Progenitor cell of endocrine pancreas (in vitro differentiated cells): Measurements from ENCODE around the gene OR52E6. TPM values are rescaled to one million over a fixed set of nuclear protein-coding genes. Genes with fewer than 3 reads are reported as not detected.

Experiments used
- DNase-seq: peaks from one replicate; pipeline ENCODE4 v3.0.0; 2021; ENCODE audit warnings: low spot score; ENCODE audit not compliant: unreplicated experiment
- H3K27ac Mint-ChIP-seq: 2 replicates; pipeline ENCODE4 v1.8.0; 2021; ENCODE audit warnings: mild to moderate bottlenecking, moderate library complexity, mixed read lengths
- H3K27me3 Mint-ChIP-seq: 2 replicates; pipeline ENCODE4 v1.8.0; 2021; ENCODE audit warnings: mixed read lengths
- H3K36me3 Mint-ChIP-seq: 2 replicates; pipeline ENCODE4 v1.8.0; 2022; ENCODE audit warnings: mixed read lengths; ENCODE audit not compliant: insufficient read depth
- H3K4me1 Mint-ChIP-seq: 2 replicates; pipeline ENCODE4 v1.8.0; 2021; ENCODE audit warnings: low read depth, mixed read lengths
- H3K4me3 Mint-ChIP-seq: 2 replicates; pipeline ENCODE4 v1.8.0; 2021; ENCODE audit warnings: low read depth, mild to moderate bottlenecking, moderate library complexity, mixed read lengths
- H3K9me3 Mint-ChIP-seq: 2 replicates; pipeline ENCODE4 v1.8.0; 2021; ENCODE audit warnings: low read depth, mixed read lengths
- total RNA-seq: library from RNA; stranded (reverse); gene quantifications from 2 replicates; pipeline ENCODE4 v1.2.1, GENCODE V29; 2021
- TF ChIP-seq, protein P1 (sequence below): fragments of 200-600 bp; sonication (generic); IDR thresholded peaks from one replicate; pipeline ENCODE4 v1.5.0; 2021; ENCODE audit warnings: antibody characterized with exemption, mild to moderate bottlenecking; ENCODE audit not compliant: unreplicated experiment

The OR52E6 gene
- total RNA-seq, 1 donor from 2014 or later, result not detected

DNA sequence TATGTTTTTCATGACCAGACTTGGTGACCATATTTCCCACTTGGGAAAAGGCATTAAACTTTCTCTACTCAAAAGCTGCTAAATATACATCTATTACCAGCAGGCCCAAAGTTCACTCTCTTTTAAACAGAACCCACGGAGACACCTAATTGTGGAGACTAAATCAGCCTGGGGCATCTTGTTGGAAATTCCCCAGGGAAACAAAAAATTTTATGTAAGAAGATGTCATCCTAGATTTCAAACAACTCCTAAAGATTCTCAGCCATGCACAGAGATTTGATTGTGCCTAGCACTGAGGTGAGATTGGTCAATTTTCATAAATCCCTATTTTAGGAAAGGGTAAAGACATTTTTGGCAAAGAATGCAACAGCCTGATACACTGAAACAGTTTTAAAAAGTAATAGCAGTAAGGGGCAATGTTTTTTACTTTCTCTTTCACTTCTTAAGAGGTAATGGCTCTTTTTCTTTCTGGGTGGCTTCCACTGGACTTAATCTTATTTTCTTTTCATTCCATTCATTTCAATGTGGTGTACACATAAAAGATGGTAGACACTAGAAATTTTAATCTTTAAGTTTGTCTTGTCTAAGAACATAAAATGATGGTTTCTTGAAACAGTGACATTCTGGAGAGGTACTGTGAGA lies 23.3 kb downstream of the OR52E6 start:
- Mint-ChIP-seq H3K27me3 (no peaks in the 10 kb centered on the region), H3K4me3 (no peak overlapping the region), H3K36me3 (no peaks in the 10 kb centered on the region), H3K27ac (no peak overlapping the region), H3K4me1 (no peaks in the 10 kb centered on the region), H3K9me3 (no peaks in the 10 kb centered on the region)
- TF ChIP-seq, protein P1, sequence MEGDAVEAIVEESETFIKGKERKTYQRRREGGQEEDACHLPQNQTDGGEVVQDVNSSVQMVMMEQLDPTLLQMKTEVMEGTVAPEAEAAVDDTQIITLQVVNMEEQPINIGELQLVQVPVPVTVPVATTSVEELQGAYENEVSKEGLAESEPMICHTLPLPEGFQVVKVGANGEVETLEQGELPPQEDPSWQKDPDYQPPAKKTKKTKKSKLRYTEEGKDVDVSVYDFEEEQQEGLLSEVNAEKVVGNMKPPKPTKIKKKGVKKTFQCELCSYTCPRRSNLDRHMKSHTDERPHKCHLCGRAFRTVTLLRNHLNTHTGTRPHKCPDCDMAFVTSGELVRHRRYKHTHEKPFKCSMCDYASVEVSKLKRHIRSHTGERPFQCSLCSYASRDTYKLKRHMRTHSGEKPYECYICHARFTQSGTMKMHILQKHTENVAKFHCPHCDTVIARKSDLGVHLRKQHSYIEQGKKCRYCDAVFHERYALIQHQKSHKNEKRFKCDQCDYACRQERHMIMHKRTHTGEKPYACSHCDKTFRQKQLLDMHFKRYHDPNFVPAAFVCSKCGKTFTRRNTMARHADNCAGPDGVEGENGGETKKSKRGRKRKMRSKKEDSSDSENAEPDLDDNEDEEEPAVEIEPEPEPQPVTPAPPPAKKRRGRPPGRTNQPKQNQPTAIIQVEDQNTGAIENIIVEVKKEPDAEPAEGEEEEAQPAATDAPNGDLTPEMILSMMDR, result no peak
- DNase-seq, result no peak

DNA sequence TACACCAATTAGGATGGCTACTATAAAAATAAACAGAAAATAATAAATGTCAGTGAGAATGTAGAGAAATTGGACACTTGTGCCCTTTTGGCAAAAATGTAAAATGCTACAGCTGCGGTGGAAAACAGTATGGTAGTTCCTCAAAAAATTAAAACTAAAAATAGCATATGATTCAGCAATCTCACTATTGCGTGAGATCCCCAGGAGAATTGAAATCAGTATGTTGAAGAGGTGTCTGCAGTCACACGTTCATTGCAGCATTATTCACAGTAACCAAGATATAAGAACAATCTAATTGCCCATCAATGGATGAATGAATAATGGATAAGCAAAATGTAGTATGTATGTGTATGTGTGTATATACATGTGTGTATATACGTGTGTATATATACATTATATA lies 26.2 kb downstream of the OR52E6 start:
- Mint-ChIP-seq H3K4me1 (no peaks in the 10 kb centered on the region), H3K36me3 (no peaks in the 10 kb centered on the region), H3K27me3 (no peaks in the 10 kb centered on the region), H3K9me3 (no peaks in the 10 kb centered on the region), H3K4me3 (no peak overlapping the region), H3K27ac (no peak overlapping the region)
- DNase-seq, result no peak
- TF ChIP-seq, protein P1, result no peak

DNA sequence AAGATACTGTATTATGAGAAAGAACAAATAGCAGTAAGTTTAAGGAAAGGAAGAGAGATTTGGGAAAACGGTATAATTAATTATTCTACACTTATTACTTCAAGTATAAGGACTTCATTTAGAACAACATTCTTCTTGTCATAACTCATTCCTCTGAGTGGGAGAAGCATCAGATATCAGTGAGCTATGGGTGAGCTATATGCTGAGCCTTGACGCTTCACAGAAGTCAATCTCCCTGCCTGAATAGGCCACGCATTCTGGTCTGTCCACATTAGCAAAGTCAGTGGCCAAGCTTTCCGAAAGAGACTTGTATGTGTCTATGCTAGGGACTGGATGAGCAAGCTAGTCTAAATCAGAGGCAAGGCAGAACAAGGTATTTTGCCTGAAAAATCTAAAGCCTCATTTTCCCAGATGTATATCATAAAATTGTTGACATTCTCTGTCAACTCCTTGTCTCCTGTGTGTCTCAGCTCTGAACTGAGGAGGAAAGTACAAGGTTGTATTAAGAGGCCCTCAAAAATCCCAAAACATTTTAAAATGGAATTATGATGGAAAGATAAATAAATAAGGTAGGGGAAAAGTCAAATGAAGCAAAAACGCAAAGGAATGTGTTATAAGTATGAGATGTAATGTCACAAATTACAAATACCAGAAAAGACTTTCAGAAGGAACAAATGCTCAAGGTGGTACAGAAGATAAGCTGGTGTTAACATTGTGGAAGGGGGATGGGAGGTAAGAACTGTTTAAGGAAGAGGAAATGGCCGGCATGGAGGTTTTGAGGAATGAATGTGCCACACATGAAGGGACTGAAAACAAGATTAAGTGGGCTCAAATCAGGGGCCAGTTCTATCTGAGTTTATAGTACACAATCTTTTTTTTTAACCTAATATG lies 31.5 kb downstream of the OR52E6 start:
- H3K36me3 Mint-ChIP-seq, result no peaks in the 10 kb centered on the region
- peaks cover 8% of the 10 kb centered on the region for H3K27me3 Mint-ChIP-seq
- H3K4me1 Mint-ChIP-seq, result peaks cover 6% of the 10 kb centered on the region
- no peak overlapping the region for H3K4me3 Mint-ChIP-seq
- no peak for DNase-seq
- no peaks in the 10 kb centered on the region for H3K9me3 Mint-ChIP-seq
- TF ChIP-seq, protein P1, result no peak
- no peak overlapping the region for H3K27ac Mint-ChIP-seq

DNA sequence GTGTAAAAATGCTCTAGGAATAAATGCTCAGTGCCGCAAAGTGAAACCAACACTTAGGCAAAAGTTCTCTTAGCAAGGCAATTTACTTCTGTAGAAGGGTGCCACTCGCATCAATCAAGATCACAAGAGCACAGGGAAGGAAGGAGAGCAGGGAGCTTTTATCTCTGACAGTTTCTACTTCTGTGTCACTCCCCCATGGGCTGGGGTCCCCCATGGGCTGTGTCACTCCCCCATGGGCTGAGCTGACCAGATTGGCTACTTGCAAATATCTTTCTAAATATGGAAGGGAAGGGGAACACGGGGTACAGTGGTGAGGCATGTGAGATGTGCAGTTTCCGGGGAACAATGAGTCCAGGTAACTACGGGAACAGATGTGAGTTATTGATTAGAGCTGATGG lies 32.6 kb downstream of the OR52E6 start:
- H3K36me3 Mint-ChIP-seq, result peaks cover 2% of the 10 kb centered on the region
- peak overlapping the region; percentile 89 for H3K27ac Mint-ChIP-seq
- peaks cover 6% of the 10 kb centered on the region for H3K4me1 Mint-ChIP-seq
- peaks cover 5% of the 10 kb centered on the region for H3K9me3 Mint-ChIP-seq
- H3K27me3 Mint-ChIP-seq, result peaks cover 8% of the 10 kb centered on the region
- no peak for DNase-seq
- TF ChIP-seq, protein P1, result no peak
- H3K4me3 Mint-ChIP-seq, result peak overlapping the region; percentile 84

DNA sequence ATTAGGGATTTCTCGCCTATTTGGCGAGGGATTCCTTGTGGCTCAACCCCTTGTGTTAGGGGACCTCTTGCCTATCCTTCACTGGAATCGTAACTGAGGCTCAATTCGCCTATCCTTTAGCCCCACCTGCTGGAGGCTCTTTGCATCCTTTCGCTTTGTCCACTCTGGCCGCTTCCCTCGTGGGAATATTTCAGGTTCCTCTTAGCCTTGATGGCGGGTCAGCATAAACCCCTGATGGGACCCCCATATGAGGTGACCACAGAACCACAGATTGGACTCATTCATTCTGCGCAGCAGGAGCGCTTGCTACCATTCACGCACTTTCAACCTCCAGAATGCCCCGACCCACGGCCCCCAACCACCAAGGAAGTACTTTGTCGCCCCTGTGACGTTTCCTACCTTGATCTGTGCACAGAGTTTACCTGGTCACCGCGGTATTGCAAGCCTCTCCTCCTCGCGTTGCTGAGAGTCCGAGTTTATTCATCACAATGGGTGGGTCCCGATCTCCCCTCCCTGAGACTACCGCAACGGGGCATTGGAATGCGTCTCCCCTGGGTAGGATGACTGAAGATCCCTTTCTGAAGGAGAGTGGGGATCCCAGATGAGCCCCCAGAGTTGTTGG lies 33.1 kb downstream of the OR52E6 start, which contains the start of gene OR52N2:
Gene OR52N2 (plus strand): TSS at position 425 of the 622 bp plus-strand sequence. CDS start 11,412 bp downstream, outside the sequence.
- Mint-ChIP-seq H3K27me3 (peaks cover 8% of the 10 kb centered on the region), H3K27ac (peak within 1 kb of the TSS; percentile 89), H3K36me3 (peaks cover 2% of the 10 kb centered on the region), H3K4me3 (peak within 1 kb of the TSS; percentile 84), H3K9me3 (peaks cover 8% of the 10 kb centered on the region), H3K4me1 (peaks cover 6% of the 10 kb centered on the region)
- DNase-seq, result peak; percentile 66
- TF ChIP-seq, protein P1, result peak; percentile 88
